GM21515 (cell line): Measurements from ENCODE around the gene KRT74.

Source experiments
- ATAC-seq: cut with Tn5 transposase; IDR thresholded peaks from one replicate; pipeline ENCODE4 v1.9.1; 2021; ENCODE audit not compliant: unreplicated experiment

KRT74 gene

DNA sequence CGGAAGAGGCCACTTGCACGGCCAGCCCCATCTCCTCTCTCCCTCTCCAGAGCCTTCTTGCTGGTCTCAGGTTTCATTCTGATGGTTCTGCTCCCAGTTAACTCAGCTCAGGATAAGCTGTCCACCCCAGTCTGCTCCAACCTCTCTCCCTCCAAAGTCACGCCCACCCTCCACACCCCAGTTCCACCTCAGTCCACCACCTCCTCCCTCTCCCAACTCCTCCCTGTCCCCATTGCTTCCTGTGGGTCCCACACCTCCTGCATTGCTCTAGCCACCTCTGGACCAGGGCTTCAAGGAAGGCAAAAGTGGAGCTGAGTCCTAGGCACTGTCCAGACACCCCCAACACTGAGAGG lies 33.8 kb downstream of the KRT74 start:
- no peak for ATAC-seq

DNA sequence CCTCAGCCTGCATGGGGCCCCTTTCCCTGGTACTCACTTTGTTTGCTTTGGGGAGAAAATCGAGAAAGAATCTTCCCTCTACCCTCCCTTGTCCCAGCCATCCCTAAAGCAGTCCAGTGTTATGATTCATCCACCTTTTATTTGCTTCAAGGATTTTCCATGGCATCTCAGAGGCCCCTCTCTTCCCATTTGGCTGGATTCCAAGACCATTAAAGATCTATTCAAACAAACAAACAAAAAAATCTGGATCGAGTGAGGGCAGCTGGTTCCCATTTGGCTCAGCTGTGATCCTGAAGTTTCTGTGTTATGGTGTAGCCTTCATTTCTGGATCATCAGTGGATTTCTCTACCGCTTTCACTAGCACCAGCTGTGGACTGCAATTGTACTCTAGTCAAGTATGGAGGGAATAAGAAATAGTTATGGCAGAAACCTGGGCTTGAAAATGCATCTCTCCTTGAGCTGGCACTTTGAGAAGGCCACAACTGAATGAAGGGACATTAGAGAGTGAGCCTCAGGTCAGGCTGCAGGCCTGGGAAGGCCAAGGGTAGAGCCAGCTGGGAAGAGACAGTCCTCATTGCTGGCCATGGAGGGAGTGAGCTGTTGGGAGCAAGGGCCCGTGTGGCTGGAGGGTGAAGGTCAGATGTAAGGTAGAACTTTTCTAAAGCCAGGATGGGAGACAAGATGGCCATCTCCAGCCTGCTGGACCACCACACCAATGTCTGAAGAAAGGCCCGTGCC lies 34.4 kb downstream of the KRT74 start:
- ATAC-seq: no peak

DNA sequence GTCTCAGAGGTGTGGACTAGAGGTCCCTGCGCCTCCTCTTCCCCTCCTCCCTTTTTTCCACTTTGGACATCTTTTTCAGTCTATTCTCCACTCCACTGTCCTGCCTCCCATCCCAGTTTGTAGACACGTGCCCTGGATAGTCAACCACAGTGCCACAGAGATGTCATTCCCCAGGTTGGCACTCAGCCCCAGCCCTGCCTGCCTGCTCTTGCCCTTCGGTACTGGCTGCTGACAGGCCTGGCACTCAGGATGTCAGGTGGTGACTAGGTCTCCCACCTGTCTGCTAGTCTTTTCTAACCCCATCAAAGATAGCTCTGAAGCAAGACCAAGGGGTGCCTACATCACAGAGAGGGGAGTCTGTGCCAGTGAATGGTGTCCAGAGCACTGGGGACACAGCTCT lies 36.5 kb downstream of the KRT74 start:
- no peak for ATAC-seq

- no peak for ATAC-seq
These were observed 38.1 kb downstream of the KRT74 start for GRCh38 chr12:52535574-52535973.

- no peak for ATAC-seq
These were observed 39.2 kb downstream of the KRT74 start for GRCh38 chr12:52534482-52534881.

DNA sequence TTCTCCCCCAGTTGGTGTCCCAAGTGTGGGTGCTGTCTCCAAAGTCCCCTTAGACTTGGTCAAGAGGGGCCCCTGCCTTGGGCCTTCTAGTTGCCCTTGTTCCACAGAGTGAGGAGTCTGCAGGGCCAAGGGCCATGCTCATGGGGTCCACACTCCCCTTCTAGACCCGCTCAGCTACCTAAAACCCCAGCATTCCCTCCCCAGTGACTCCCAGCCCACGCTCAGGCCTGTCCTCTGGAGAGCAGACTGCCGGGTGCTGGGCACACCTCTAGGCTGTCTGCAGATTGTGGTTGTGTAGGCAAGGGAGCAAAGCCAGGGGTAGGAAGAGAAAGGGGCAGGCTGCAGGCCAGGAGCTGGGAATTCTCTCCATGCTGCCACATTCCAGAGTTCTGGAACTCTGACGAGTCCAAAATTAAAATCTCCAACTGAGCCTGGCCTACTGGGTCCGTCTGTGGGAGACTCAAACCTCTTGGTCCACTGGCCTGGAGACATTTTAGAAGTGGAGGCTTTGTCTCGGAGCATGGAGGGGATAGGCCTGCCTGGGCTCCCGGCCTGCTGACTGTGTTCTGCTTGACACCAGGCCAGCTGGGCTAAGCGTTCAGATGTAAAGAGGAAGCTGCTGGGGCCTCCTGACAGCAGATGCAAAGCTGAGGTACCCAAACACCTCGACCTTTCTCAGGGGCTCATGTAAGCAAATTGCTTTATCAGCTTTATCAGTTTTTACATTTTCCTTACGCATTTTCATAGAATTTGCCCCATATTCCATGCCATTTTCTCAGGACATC lies 39.8 kb downstream of the KRT74 start:
- no peak for ATAC-seq

GRCh38 chr12:52532636-52533035 lies 41.0 kb downstream of the KRT74 start:
- ATAC-seq: no peak

- ATAC-seq: no peak
These were observed 41.9 kb downstream of the KRT74 start for GRCh38 chr12:52531566-52532300.

DNA sequence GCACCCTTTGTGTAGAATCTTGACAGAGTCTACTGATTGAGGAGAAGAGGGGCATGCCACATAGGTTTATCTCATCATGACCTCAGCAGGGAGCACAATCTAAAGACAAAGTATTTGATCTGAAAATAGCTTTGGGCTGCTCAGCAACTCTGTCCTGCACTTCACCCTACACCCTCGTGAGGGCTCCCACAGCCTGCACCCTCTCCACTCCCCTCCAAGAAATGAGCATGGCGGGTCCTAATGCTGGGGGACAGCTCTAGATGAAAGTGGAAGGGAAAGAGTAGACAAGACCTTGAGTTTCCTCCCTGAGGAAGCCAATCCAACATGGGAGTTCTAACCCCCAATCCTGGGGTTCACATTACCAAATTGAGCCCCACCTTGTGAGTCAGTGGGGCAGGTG lies 42.7 kb downstream of the KRT74 start:
- ATAC-seq: no peak

GRCh38 chr12:52530366-52530765 lies 43.3 kb downstream of the KRT74 start:
- ATAC-seq: no peak

DNA sequence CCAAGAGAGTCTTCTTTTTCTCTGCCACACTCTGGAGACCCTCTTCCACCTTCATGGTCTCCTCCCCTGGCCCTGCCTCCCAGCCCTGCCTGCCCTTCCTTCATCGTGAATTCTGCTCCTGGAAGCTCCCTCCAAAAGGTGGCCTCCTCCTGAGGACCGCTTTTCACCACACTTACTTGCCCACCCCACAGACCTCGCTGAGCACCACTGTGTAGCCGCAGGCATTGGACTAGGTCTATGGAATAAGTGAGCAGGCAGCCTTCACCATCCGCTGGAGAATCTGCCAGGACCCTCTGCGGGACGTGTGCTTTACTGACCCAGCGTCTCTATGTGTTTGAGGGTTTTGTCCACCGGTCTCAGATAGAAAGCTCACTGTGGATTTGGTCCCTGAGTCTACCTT lies 43.8 kb downstream of the KRT74 start:
- no peak for ATAC-seq

DNA sequence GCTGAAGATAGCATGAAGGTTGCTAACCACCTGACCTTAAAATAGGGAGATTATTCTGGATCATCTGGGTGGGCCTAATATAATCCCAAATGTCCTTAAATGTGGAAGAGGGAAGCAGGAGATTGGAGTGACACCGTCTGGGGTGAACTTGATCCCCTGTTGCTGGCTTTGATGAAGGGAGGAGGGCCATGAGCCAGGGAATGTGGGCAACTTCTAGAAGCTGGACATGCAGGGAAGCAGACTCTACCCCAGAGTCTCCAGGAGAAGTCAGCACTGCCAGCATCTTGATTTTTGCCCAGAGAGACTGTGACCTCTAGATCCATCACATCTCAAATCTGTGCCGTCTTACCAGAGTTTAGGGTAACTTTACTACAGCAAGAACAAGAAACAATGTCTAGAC lies 44.2 kb downstream of the KRT74 start:
- no peak for ATAC-seq

DNA sequence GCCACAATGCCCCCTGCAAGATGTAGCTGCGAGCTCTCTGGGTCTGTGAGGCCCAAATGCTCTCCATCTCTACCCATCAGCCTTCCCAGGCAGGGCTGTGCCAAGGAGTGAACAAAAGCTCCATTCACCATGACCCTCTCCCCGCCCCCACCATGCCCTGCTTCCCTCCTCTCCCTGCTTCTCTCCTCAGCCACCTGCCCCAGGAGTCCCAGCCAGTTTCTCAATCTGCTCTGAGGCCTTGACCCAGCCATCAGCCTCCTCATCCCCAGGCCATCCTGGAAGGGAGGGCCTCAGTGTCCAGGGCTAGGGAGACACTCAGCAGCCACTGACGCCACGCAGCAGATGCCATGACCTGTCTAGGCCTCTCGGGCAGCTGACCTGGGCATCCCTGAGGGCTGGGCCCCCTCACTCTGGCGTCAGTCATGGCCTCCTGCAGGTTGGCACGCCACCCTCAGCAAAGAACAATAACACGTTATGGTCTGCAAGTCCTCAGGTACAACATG lies 45.0 kb downstream of the KRT74 start:
- ATAC-seq: no peak

GRCh38 chr12:52527121-52527800 lies 46.4 kb downstream of the KRT74 start:
- no peak for ATAC-seq

DNA sequence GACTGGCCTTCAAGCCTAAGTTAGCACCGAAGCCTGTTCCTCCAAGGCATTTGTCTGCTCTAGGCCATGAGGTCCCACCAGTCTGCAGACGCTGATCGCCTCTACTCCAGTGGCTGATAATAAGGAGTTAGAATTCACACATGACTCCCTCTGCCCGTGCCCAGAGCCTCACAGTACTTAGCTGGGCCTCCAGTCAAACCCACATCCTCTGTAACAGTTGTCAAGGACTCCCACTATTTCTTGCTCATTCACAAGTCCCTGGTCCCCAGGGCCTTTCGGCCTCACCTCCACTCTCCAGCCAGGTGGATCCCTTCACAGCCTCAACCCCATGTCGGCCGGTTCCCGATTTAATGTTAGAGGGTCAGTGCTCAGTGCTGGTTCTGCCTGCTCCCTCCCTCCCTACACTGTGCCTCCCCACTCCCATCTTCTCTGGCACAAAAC lies 47.1 kb downstream of the KRT74 start:
- no peak for ATAC-seq

GRCh38 chr12:52525661-52526499 lies 47.8 kb downstream of the KRT74 start:
- ATAC-seq: no peak

GRCh38 chr12:52524898-52525591 lies 48.6 kb downstream of the KRT74 start:
- ATAC-seq: no peak

GRCh38 chr12:52524241-52524897 lies 49.3 kb downstream of the KRT74 start:
- no peak for ATAC-seq

GRCh38 chr12:52523824-52524223 lies 49.8 kb downstream of the KRT74 start:
- no peak for ATAC-seq
